Skeletal muscle tissue (tissue), 5 donors: Measurements from ENCODE around the gene C2CD3. TPM values are rescaled to one million over a fixed set of nuclear protein-coding genes. Genes with fewer than 3 reads are reported as not detected.

Experiments used
- H3K27ac ChIP-seq: one replicate; pipeline ENCODE4 v1.7.0; 2013; ENCODE audit warnings: mild to moderate bottlenecking, low read depth, low read length, inconsistent platforms
- H3K27me3 ChIP-seq, 3 donors: one replicate each; pipeline ENCODE4 v1.7.0; 2013; ENCODE audit warnings: low read length in 3 of 3; ENCODE audit not compliant: control insufficient read depth in 3 of 3, insufficient read depth in 3 of 3
- H3K36me3 ChIP-seq, 3 donors: one replicate each; pipeline ENCODE4 v1.7.0; 2013; ENCODE audit warnings: low read length in 3 of 3; ENCODE audit not compliant: control insufficient read depth in 3 of 3, insufficient read depth in 3 of 3
- H3K4me1 ChIP-seq, 3 donors: one replicate each; pipeline ENCODE4 v1.7.0; 2013; ENCODE audit warnings: low read length in 3 of 3, mild to moderate bottlenecking in 3 of 3; ENCODE audit not compliant: control insufficient read depth in 3 of 3, insufficient read depth in 3 of 3
- H3K4me3 ChIP-seq, 3 donors: one replicate each; pipeline ENCODE4 v1.7.0; 2013; ENCODE audit warnings: low read length in 3 of 3
- H3K9ac ChIP-seq, 3 donors: one replicate each; pipeline ENCODE4 v1.7.0; 2013; ENCODE audit warnings: low read length in 3 of 3, mild to moderate bottlenecking in 3 of 3, moderate library complexity in 2 of 3, low read depth in 1 of 3
- H3K9me3 ChIP-seq, 3 donors: one replicate each; pipeline ENCODE4 v1.7.0; 2013; ENCODE audit warnings: low read length in 3 of 3; ENCODE audit not compliant: control insufficient read depth in 3 of 3
- small RNA-seq: library from RNA; depleted of rRNA; stranded (forward); fragments of <200 nt; gene quantifications from one replicate; pipeline ENCODE3, GENCODE V24; 2014
- total RNA-seq: library from RNA; depleted of rRNA; stranded (reverse); fragments of >200 nt; gene quantifications from one replicate; pipeline ENCODE4 v1.2.3, GENCODE V29; 2014
- donor health status: Osteomylitis.

Gene C2CD3
- total RNA-seq, 1 donor from 2014 or later, result 13.6 TPM

- Histone ChIP-seq H3K36me3 (peaks cover 16 to 22% (median 20%) of the 10 kb centered on the region in 3 donors), H3K4me3 (no peak overlapping the region), H3K27ac (no peak overlapping the region), H3K9ac (peak overlapping the region in 1 of 3 donors; percentile 33), H3K27me3 (no peaks in the 10 kb centered on the region), H3K4me1 (peaks cover 0 to 5% (median 0%) of the 10 kb centered on the region in 3 donors), H3K9me3 (no peaks in the 10 kb centered on the region)
Observed at GRCh38 chr11:73971175-73971719, 199.6 kb downstream of the C2CD3 start.

GRCh38 chr11:73969991-73970800, 200.6 kb downstream of the C2CD3 start:
- no peak overlapping the region for H3K27ac ChIP-seq
- no peaks in the 10 kb centered on the region for H3K9me3 ChIP-seq
- no peak overlapping the region for H3K4me3 ChIP-seq
- peaks cover 9 to 13% (median 13%) of the 10 kb centered on the region in 3 donors for H3K36me3 ChIP-seq
- peak overlapping the region in 1 of 3 donors; percentile 3 for H3K9ac ChIP-seq
- H3K4me1 ChIP-seq, result peaks cover 0 to 5% (median 0%) of the 10 kb centered on the region in 3 donors
- H3K27me3 ChIP-seq, result no peaks in the 10 kb centered on the region

GRCh38 chr11:73969091-73969490, 201.7 kb downstream of the C2CD3 start:
- no peak overlapping the region for H3K27ac ChIP-seq
- no peaks in the 10 kb centered on the region for H3K27me3 ChIP-seq
- peaks cover 2 to 4% (median 3%) of the 10 kb centered on the region in 3 donors for H3K36me3 ChIP-seq
- peaks cover 2 to 11% (median 2%) of the 10 kb centered on the region in 3 donors for H3K4me1 ChIP-seq
- H3K9me3 ChIP-seq, result no peaks in the 10 kb centered on the region
- no peak overlapping the region for H3K9ac ChIP-seq
- H3K4me3 ChIP-seq, result no peak overlapping the region

- Histone ChIP-seq H3K9ac (no peak overlapping the region), H3K27me3 (no peaks in the 10 kb centered on the region), H3K27ac (no peak overlapping the region), H3K4me1 (peaks cover 5 to 13% (median 8%) of the 10 kb centered on the region in 3 donors), H3K36me3 (no peaks in the 10 kb centered on the region), H3K4me3 (no peak overlapping the region), H3K9me3 (no peaks in the 10 kb centered on the region)
Observed at GRCh38 chr11:73968356-73968966, 202.3 kb downstream of the C2CD3 start.

GRCh38 chr11:73965764-73966121, 205.1 kb downstream of the C2CD3 start:
- Histone ChIP-seq H3K27ac (no peak overlapping the region), H3K27me3 (no peaks in the 10 kb centered on the region), H3K9ac (no peak overlapping the region)

GRCh38 chr11:73965076-73965763, 205.6 kb downstream of the C2CD3 start:
- no peaks in the 10 kb centered on the region for H3K27me3 ChIP-seq
- peaks cover 5 to 13% (median 10%) of the 10 kb centered on the region in 3 donors for H3K4me1 ChIP-seq
- H3K9me3 ChIP-seq, result no peaks in the 10 kb centered on the region
- H3K4me3 ChIP-seq, result no peak overlapping the region
- no peak overlapping the region for H3K27ac ChIP-seq
- no peaks in the 10 kb centered on the region for H3K36me3 ChIP-seq
- H3K9ac ChIP-seq, result no peak overlapping the region

More at GRCh38 chr11:73965764-73966121, 205.1 kb downstream of the C2CD3 start:
- H3K36me3 ChIP-seq, result no peaks in the 10 kb centered on the region
- H3K4me3 ChIP-seq, result no peak overlapping the region
- peaks cover 5 to 13% (median 10%) of the 10 kb centered on the region in 3 donors for H3K4me1 ChIP-seq
- no peaks in the 10 kb centered on the region for H3K9me3 ChIP-seq

GRCh38 chr11:73963861-73964260, 206.9 kb downstream of the C2CD3 start:
- Histone ChIP-seq H3K4me1 (peaks cover 5 to 13% (median 10%) of the 10 kb centered on the region in 3 donors), H3K27ac (peak overlapping the region; percentile 7), H3K4me3 (peak overlapping the region in 2 of 3 donors; percentile 21 to 29), H3K9ac (peak overlapping the region; percentile 24 to 64 (median 61)), H3K36me3 (no peaks in the 10 kb centered on the region), H3K9me3 (no peaks in the 10 kb centered on the region), H3K27me3 (no peaks in the 10 kb centered on the region)

Small RNA genes lying within 50 kb of the gene (small RNA-seq; reads per million reads assigned to genes)
- gene AP002392.1, result not detected

Other genes starting within 250 kb of the C2CD3 start
- not detected for gene DNAJB13, start 220.0 kb downstream of the C2CD3 start, total RNA-seq
- gene UCP2, start 188.2 kb downstream of the C2CD3 start, total RNA-seq, result 25.1 TPM
- gene UCP3, start 161.9 kb downstream of the C2CD3 start, total RNA-seq, result 1.6 TPM
- gene PPME1, start 287 bp upstream of the C2CD3 start, total RNA-seq, result 18.3 TPM
- 0.52 TPM for gene P4HA3, start 140.6 kb upstream of the C2CD3 start, total RNA-seq
- gene PGM2L1, start 227.4 kb upstream of the C2CD3 start, total RNA-seq, result 5.2 TPM